AG09319 (cell line): ENCODE measurements around the gene C2.
"Not testable (repeated sequence)": the region's sequence is repeated elsewhere in the genome, so short reads cannot be mapped to it uniquely, and the experiment has no call there.

Experiments
- DNase-seq: peaks from one replicate; pipeline ENCODE4 v3.0.0-alpha.2; 2010; ENCODE audit warnings: low read depth; ENCODE audit errors: extremely low read depth
- CTCF ChIP-seq: IDR thresholded peaks from 2 replicates; pipeline ENCODE4 v1.5.1; 2011; ENCODE audit warnings: low read depth, mild to moderate bottlenecking, inconsistent platforms, low read length, moderate library complexity

Gene C2

GRCh38 chr6:31930962-31931361 lies 3.4 kb downstream of the C2 start:
- no peak for TF ChIP-seq CTCF
- no peak for DNase-seq

- DNase-seq = not testable (repeated sequence)
Measured at GRCh38 chr6:31932137-31932536, 4.6 kb downstream of the C2 start.

DNA sequence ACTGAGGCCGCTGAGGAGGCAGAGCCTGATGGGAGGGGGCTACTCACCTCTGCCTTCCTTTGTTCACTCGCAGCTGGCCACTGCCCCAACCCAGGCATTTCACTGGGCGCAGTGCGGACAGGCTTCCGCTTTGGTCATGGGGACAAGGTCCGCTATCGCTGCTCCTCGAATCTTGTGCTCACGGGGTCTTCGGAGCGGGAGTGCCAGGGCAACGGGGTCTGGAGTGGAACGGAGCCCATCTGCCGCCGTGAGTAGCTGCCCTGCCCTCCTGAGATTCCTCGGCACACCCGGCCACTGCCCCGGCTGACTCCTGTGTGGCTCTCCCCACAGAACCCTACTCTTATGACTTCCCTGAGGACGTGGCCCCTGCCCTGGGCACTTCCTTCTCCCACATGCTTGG lies 6.0 kb downstream of the C2 start:
- TF ChIP-seq CTCF = no peak
- DNase-seq = no peak

- TF ChIP-seq CTCF = no peak
- DNase-seq = no peak
Measured at GRCh38 chr6:31935021-31935420, 7.5 kb downstream of the C2 start.

DNA sequence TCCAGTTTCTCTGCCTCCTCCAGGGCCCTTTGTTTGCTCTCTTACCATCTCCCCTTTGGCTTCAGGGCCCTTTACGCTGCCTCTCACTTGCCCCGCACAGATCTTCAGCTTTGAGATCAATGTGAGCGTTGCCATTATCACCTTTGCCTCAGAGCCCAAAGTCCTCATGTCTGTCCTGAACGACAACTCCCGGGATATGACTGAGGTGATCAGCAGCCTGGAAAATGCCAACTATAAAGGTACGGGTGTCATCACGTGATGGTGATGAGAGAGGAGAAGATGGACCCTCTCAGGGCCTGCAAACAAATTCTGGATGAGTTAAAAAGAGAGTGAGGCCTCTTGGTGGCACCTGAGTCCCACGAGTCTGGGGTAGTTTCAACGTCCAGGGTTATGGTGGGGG lies 8.3 kb downstream of the C2 start:
- DNase-seq = no peak
- TF ChIP-seq CTCF = no peak

- no peak for DNase-seq
- no peak for TF ChIP-seq CTCF
Measured at GRCh38 chr6:31940256-31940664, 12.7 kb downstream of the C2 start.

DNA sequence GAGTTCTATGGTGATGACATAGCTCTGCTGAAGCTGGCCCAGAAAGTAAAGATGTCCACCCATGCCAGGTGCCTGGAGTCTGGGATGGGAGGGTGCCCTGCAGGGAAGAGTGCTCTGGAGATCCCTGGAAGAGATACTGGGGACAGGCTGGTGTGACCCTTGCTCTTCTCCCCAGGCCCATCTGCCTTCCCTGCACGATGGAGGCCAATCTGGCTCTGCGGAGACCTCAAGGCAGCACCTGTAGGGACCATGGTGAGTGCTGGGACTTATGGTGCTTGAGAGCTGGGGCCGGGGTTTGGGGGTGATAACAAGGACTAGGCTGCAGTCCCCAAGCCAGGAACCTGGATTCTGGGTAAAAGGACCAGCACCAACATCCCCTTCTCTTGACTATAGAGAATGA lies 16.2 kb downstream of the C2 start:
- no peak for TF ChIP-seq CTCF
- no peak for DNase-seq

- no peak for TF ChIP-seq CTCF
- DNase-seq = no peak
Measured at GRCh38 chr6:31945154-31945506, 17.6 kb downstream of the C2 start.
